IPS-20b (cell line): ENCODE measurements around the gene P4HB.

Source experiments
- H3K27ac ChIP-seq: one replicate; pipeline ENCODE4 v1.5.1; 2013; ENCODE audit warnings: low read length
- H3K27me3 ChIP-seq: 2 replicates; pipeline ENCODE4 v1.6.1; 2013; ENCODE audit warnings: mild to moderate bottlenecking, low read length, inconsistent platforms; ENCODE audit not compliant: insufficient read depth
- H3K36me3 ChIP-seq: 2 replicates; pipeline ENCODE4 v1.6.1; 2013; ENCODE audit warnings: low read depth, mild to moderate bottlenecking, inconsistent platforms, low read length, moderate library complexity; ENCODE audit not compliant: insufficient read depth
- H3K4me1 ChIP-seq: 2 replicates; pipeline ENCODE4 v1.6.1; 2013; ENCODE audit warnings: mild to moderate bottlenecking, control low read depth, inconsistent platforms, low read length, moderate library complexity; ENCODE audit not compliant: insufficient read depth
- H3K4me3 ChIP-seq: 2 replicates; pipeline ENCODE4 v1.5.1; 2013; ENCODE audit warnings: mild to moderate bottlenecking, low read length, inconsistent platforms
- H3K9ac ChIP-seq: 2 replicates; pipeline ENCODE4 v1.6.1; 2013; ENCODE audit warnings: low read depth, mild to moderate bottlenecking, inconsistent platforms, low read length, moderate library complexity
- H3K9me3 ChIP-seq: 2 replicates; pipeline ENCODE4 v1.6.1; 2013; ENCODE audit warnings: mild to moderate bottlenecking, low read depth, low read length, inconsistent platforms; ENCODE audit not compliant: insufficient read depth

P4HB gene

DNA sequence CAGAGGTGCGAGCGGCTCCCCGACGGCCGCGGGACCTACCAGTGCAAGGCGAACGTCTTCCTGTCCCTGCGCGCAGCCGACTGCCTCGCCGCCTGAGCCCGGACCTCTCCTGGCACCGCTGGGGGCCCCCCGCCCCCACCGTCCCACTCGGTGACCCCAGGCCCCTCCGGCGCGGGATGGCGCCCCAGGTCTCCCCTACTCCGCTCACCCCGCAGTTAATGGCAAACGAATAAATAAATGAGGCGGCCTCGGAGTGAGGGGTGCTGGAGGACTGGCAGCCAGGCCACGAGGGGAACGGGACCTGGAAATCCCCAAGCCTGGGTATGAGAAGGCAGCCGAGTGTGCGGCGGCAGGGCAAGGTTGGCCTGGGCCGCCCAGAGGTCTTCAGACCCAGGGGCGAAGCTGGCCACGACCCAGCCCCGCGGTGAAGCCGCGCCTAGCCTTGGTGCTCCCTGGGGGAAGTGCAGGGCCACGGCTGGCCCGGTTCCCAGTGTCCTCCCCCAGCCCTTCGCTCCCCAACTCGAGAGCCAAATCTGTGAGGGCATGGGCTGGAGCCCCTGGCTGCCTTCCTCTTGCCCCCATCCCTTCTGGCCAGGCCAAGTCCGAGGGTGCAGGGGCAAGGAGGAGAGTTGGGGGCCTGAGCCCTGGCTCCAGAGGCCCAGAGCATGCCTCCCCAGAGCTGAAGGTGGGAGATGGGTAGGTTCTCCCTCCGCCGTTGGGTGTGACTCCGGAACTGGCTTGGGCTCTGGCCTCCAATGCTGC is 42.5 kb upstream of the P4HB start:
- H3K36me3 ChIP-seq = peaks cover 29% of the 10 kb centered on the region
- no peaks in the 10 kb centered on the region for H3K9me3 ChIP-seq
- H3K4me1 ChIP-seq = no peaks in the 10 kb centered on the region
- peaks cover 28% of the 10 kb centered on the region for H3K27me3 ChIP-seq
- no peak overlapping the region for H3K27ac ChIP-seq
- peak overlapping the region; percentile 46; the same call in 1 of the 2 replicates for H3K4me3 ChIP-seq
- H3K9ac ChIP-seq = no peak overlapping the region

DNA sequence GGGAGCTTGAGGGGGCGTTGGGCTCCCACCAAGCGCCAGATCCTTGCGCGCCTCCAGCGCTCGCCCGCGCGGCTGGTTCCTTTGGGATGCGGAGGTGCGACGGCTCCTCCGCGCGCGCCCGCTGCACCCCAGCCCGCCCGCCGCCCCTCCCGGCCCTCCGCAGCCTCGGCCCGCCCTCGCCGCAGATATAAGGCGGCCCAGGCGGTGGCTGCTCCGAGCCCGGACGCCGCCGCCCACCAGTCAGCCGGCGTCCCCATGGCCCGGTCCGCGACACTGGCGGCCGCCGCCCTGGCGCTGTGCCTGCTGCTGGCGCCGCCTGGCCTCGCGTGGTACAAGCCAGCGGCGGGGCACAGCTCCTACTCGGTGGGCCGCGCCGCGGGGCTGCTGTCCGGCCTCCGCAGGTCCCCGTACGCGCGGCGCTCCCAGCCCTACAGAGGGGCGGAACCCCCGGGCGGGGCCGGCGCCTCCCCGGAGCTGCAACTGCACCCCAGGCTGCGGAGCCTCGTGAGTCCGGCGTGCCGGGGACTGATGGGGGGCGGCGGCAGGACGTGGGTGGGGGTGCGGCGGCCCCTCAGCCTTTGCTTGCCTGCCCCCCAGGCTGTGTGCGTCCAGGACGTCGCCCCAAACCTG is 41.8 kb upstream of the P4HB start, which contains the start of gene NPB:
Gene NPB, plus strand, starts transcription at position 216 of the 630 bp plus-strand sequence. Its CDS starts 40 bp downstream, at position 256.
- Histone ChIP-seq H3K9ac (no peak within 1 kb of the TSS), H3K4me1 (no peaks in the 10 kb centered on the region), H3K27ac (no peak within 1 kb of the TSS), H3K27me3 (peaks cover 28% of the 10 kb centered on the region), H3K9me3 (no peaks in the 10 kb centered on the region), H3K4me3 (peak within 1 kb of the TSS; percentile 46; the same call in 1 of the 2 replicates), H3K36me3 (peaks cover 30% of the 10 kb centered on the region)

DNA sequence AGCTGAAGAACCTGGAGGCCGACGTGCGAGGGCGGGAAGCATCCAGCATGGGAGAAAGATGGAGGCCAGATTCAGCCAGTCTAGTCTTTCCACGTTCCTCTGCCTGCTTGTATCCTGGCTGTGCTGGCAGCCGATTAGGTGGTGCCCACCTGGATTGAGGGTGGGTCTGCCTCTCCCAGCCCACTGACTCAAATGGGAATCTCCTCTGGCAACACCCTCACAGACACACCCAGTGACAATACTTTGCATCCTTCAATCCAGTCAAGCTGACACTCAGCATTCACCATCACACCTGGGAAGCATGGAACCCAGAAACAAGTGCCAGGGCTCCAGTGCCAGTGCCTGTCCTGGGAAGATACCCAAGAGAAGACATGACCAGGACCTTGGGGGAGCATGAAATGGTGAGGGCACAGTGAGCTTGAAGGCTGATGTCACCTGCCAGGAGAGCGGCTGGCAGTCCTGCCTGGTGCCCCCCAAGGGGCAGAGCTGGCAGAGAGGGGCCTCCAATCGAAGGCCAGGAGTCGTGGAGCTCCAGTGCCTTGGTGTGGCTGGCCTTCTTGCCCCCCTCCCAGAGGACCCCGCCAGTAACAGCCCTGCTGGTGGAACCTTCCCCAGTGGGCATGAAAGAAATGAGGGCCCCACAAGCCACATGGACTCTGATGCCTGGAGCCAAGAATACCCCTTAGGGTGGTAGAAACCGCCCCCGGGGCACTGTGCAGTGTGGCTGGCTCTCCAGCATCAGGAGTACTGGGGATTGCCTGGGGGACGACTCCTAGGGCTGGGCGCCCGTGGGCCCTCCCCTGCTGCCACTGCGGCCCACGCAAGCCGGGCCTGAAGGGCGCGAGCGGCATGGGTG is 41.1 kb upstream of the P4HB start:
- Histone ChIP-seq H3K36me3 (peaks cover 34% of the 10 kb centered on the region), H3K27me3 (peaks cover 28% of the 10 kb centered on the region), H3K9ac (no peak overlapping the region), H3K4me1 (no peaks in the 10 kb centered on the region), H3K9me3 (no peaks in the 10 kb centered on the region), H3K4me3 (peak overlapping the region; percentile 39; the same call in 1 of the 2 replicates), H3K27ac (no peak overlapping the region)

DNA sequence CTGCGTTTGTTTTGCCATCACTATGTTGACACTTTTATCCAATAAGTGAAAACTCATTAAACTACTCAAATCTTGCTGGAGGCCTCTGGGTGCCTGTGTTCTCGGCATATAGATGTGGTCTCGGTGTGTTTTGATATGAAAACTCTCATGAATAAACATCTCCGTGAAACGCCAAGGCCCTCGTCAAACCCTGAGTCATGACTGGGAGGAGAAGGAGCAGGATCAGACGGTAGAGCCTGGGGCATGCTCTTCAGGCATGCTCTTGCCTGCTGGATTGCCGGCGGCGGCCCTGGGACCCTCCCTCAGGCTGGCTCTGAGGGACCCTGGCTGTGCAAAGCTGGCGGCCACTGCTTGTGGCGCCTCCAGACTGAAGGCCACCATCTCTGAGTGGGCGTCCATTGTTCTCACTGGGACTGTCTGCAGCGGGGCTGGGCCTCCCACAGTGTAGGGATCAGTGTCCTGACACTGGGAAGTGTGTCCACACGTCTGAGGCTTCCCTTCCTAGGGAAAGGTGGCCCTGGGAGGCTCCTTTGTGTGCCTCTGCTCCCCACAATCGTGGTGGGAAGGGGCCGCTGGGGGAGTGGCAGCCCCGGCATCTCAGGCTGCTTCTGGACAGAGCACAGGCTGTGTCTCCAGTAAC is 40.0 kb upstream of the P4HB start:
- Histone ChIP-seq H3K4me3 (no peak overlapping the region), H3K36me3 (peaks cover 41% of the 10 kb centered on the region), H3K27ac (no peak overlapping the region), H3K4me1 (no peaks in the 10 kb centered on the region), H3K27me3 (peaks cover 28% of the 10 kb centered on the region), H3K9ac (no peak overlapping the region), H3K9me3 (no peaks in the 10 kb centered on the region)

DNA sequence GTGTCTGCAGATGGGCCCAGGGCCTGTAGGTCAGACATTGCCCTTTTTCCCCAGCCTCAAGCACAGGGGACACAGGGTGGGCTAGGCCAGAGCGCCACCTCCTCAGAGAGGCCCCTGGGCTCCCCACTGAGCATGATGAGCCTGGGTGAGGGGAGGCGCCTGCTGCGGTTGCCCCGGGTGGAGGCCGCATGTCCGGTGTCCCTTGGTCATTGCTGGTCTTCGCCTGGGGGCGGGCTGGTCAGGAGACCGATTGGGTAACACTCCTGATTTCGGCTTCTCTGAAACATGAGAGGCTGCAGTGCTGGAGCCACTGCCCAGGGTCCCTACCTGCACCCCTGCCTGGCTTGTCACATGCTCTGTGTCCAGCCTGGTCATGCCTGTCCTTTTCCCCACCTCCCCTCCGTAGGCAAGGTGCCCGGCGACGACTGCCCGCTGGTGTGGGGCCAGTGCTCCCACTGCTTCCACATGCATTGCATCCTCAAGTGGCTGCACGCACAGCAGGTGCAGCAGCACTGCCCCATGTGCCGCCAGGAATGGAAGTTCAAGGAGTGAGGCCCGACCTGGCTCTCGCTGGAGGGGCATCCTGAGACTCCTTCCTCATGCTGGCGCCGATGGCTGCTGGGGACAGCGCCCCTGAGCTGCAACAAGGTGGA is 39.3 kb upstream of the P4HB start:
- Histone ChIP-seq H3K27me3 (peaks cover 28% of the 10 kb centered on the region), H3K27ac (no peak overlapping the region), H3K9me3 (no peaks in the 10 kb centered on the region), H3K4me1 (no peaks in the 10 kb centered on the region), H3K36me3 (peaks cover 46% of the 10 kb centered on the region), H3K4me3 (no peak overlapping the region), H3K9ac (no peak overlapping the region)

DNA sequence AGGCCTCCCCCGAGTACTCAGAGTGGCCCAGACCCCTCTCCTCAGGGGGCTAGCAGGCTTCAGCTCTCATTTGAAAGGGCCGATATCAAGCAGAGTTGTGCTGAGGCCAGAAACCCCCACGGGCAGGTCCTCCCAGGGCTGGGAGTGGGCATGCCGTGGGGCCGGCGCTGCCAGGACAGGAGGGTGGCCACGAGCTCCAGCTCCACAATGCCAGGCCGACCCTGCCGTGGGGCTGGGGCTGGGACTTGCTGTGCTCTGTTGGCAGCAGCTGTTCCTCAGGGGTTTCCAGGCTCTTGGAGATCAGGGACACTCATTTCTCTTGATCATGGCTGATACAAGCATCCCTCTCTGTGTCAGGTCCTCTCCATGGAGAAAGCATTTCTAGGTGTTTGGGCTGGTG is 38.5 kb upstream of the P4HB start:
- Histone ChIP-seq H3K4me1 (no peaks in the 10 kb centered on the region), H3K9ac (no peak overlapping the region), H3K9me3 (no peaks in the 10 kb centered on the region), H3K4me3 (no peak overlapping the region), H3K36me3 (peaks cover 51% of the 10 kb centered on the region), H3K27ac (no peak overlapping the region), H3K27me3 (peaks cover 28% of the 10 kb centered on the region)

DNA sequence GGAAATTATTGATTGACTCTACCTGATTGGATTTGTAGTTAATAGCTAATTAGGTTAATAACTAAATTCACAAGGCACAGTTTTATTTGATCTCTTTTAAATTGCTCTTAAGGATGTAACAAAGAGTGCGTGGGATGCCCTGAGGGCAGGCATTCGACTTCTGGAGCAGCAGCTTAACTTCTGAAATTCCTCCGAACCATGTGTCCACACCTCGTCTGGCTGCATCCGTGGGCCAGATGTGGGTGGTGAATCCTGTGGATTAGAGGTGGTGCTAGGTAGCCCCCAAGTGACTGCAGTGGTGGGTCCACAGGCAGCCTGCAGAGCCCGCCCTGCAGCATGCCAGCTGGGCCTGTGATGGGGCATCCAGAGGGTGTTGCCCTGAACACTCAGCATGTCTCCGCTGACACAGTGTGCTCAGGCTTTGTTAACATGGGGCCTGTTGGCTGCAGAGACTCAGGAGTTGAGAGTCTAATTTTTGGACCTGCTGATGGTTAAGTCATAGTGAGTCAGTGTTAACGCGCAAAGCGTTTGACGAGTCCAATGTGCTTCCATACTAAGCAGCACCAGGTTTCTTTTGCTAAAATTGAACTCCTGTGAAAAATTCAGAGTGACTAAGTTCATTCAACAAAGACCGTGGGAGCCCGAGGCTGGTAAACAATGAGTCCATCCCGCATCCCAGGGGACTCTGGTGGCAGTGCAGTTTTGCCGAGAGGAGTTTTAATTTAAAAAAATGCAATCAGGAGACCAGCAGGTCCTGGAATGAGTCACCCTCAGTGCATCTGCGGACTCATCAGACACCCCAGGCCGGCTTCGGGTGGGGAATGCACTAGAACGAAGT is 37.9 kb upstream of the P4HB start:
- H3K9ac ChIP-seq = no peak overlapping the region
- H3K36me3 ChIP-seq = peaks cover 51% of the 10 kb centered on the region
- H3K27ac ChIP-seq = no peak overlapping the region
- no peaks in the 10 kb centered on the region for H3K9me3 ChIP-seq
- H3K4me3 ChIP-seq = no peak overlapping the region
- H3K27me3 ChIP-seq = peaks cover 28% of the 10 kb centered on the region
- no peaks in the 10 kb centered on the region for H3K4me1 ChIP-seq

DNA sequence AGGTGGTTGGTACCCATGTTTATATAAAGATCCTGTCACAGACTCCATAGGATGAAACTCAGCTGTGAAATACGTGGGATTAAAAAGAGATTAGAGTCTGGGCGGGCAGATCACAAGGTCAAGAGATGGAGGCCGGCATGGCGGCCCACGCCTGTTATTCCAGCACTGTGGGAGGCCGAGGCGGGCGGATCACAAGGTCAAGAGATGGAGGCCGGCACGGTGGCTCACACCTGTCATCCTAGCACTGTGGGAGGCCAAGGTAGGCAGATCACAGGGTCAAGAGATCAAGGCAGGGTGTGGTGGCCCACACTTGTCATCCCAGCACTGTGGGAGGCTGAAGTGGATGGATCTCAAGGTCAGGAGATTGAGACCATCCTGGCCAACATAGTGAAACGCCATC is 35.1 kb upstream of the P4HB start:
- peaks cover 1% of the 10 kb centered on the region; the same call in 1 of the 2 replicates for H3K27me3 ChIP-seq
- H3K4me3 ChIP-seq = no peak overlapping the region
- H3K36me3 ChIP-seq = peaks cover 54% of the 10 kb centered on the region
- no peak overlapping the region for H3K9ac ChIP-seq
- H3K9me3 ChIP-seq = no peaks in the 10 kb centered on the region
- H3K4me1 ChIP-seq = no peaks in the 10 kb centered on the region
- H3K27ac ChIP-seq = no peak overlapping the region

DNA sequence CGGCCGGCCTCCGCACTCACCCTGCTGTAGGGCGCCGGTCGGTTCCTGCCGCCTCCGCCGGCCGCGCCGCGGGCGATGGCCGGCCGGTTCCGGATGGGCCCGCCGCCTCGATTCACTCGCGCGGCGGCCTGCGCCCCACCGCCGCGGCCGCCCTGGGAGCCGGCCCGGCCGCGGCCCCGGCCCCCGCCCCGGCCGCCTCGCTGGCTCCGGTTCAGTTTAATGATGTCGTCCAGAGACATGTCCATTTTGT is 30.9 kb upstream of the P4HB start:
- Histone ChIP-seq H3K36me3 (peaks cover 60% of the 10 kb centered on the region), H3K9me3 (no peaks in the 10 kb centered on the region), H3K4me3 (peak overlapping the region; percentile 93; the same call in 1 of the 2 replicates), H3K27me3 (no peaks in the 10 kb centered on the region), H3K9ac (peak overlapping the region; percentile 96; the same call in 1 of the 2 replicates), H3K4me1 (peaks cover 5% of the 10 kb centered on the region; the same call in 1 of the 2 replicates), H3K27ac (no peak overlapping the region)

DNA sequence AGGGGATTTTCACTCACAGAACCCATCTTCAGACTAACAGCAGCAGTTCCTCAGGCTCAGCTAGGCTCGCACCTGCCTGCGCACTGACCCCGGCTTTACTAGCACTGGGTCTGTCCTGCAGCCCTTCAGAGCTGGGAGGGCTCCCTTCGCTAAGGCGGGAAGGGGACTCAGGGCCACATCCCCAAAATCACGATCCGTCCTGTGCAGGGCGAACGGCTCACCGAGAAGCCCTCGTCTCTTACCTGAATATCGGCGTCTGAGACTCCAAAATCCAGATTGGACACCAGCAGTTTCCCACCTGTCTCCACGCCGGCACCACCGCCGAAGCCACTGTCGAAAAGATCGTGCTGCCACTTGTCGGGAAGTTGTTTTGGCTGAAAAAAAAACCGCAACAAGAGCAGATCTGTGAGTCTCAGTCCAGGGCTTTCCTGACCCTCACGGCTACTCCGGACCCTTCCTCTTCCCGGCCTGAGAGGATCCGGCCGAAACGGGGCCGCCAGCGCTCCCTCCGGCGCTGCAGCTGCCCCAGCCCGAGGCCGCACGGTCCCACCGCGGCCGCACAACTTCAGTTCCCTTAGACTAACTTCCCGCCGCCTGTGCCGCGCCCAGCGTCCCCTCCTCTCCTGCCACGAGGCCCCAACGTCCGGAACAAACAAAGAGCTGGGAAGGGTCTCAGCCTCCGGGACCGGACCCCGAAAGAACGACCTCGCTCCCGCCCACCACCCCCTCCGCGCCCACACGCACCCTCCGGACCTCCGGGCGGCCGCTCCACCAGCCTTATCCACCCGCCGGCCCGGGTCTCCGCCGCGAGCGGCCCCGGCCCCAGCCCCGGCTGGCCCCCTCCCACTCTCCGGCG is 30.3 kb upstream of the P4HB start:
- Histone ChIP-seq H3K9ac (peak overlapping the region; percentile 96), H3K9me3 (no peaks in the 10 kb centered on the region), H3K27ac (peak overlapping the region; percentile 36), H3K4me3 (peak overlapping the region; percentile 93), H3K27me3 (no peaks in the 10 kb centered on the region), H3K4me1 (peaks cover 5% of the 10 kb centered on the region; the same call in 1 of the 2 replicates), H3K36me3 (peaks cover 63% of the 10 kb centered on the region)
